IPS DF 6.9 (cell line): ENCODE results near the gene ENO4.

ENCODE experiments used
- DNase-seq: peaks from one replicate; pipeline ENCODE4 v3.0.0-alpha.2; 2013; ENCODE audit warnings: low read depth, low spot score
- H3K27ac ChIP-seq: one replicate; pipeline ENCODE4 v1.5.1; 2013; ENCODE audit warnings: low read length, control low read depth
- H3K27me3 ChIP-seq: 2 replicates; pipeline ENCODE4 v1.6.1; 2013; ENCODE audit warnings: mild to moderate bottlenecking, low read length; ENCODE audit not compliant: control insufficient read depth, insufficient read depth
- H3K36me3 ChIP-seq: 2 replicates; pipeline ENCODE4 v1.6.1; 2013; ENCODE audit warnings: low read length; ENCODE audit not compliant: control insufficient read depth, insufficient read depth
- H3K4me1 ChIP-seq: 2 replicates; pipeline ENCODE4 v1.6.1; 2013; ENCODE audit warnings: low read length; ENCODE audit not compliant: control insufficient read depth, insufficient read depth
- H3K4me3 ChIP-seq: 2 replicates; pipeline ENCODE4 v1.5.1; 2013; ENCODE audit warnings: mild to moderate bottlenecking, low read length
- H3K9me3 ChIP-seq: 2 replicates; pipeline ENCODE4 v1.6.1; 2013; ENCODE audit warnings: low read length, inconsistent platforms; ENCODE audit not compliant: control insufficient read depth, insufficient read depth
- WGBS: extraction: QIAGEN DNeasy Blood & Tissue Kit; methylation state at CpG from one replicate; pipeline ENCODE4 v1.1.7; 2013; ENCODE audit warnings: mixed read lengths, missing lambda C conversion rate; ENCODE audit not compliant: insufficient read length, insufficient coverage; 5-methylcytosine and 5-hydroxymethylcytosine counted together

ENO4 gene

GRCh38 chr10:116849248-116850057, at the start of gene ENO4:
ENO4 (plus strand) TSS chr10:116849499; CDS start chr10:116849567, 68 bp downstream.
- Histone ChIP-seq H3K4me1 (peaks cover 1% of the 10 kb centered on the region; the same call in 1 of the 2 replicates), H3K9me3 (no peaks in the 10 kb centered on the region), H3K36me3 (no peaks in the 10 kb centered on the region), H3K4me3 (peak within 1 kb of the TSS; percentile 51; the same call in 1 of the 2 replicates), H3K27ac (no peak within 1 kb of the TSS), H3K27me3 (no peaks in the 10 kb centered on the region)
- WGBS, result no CpG with 5 or more reads among the region's 55 CpGs
- no peak for DNase-seq

GRCh38 chr10:116800286-116800929, 48.9 kb upstream of the ENO4 start:
- Histone ChIP-seq H3K27ac (no peak overlapping the region), H3K36me3 (no peaks in the 10 kb centered on the region), H3K27me3 (no peaks in the 10 kb centered on the region), H3K9me3 (no peaks in the 10 kb centered on the region), H3K4me1 (peaks cover 5% of the 10 kb centered on the region; the same call in 1 of the 2 replicates), H3K4me3 (no peak overlapping the region)
- no peak for DNase-seq
- WGBS, result no CpG with 5 or more reads among the region's 9 CpGs

- peaks cover 5% of the 10 kb centered on the region; the same call in 1 of the 2 replicates for H3K4me1 ChIP-seq
- no peaks in the 10 kb centered on the region for H3K9me3 ChIP-seq
- no peaks in the 10 kb centered on the region for H3K27me3 ChIP-seq
- WGBS, result no CpG with 5 or more reads among the region's 4 CpGs
- no peak overlapping the region for H3K4me3 ChIP-seq
- no peaks in the 10 kb centered on the region for H3K36me3 ChIP-seq
- no peak for DNase-seq
- no peak overlapping the region for H3K27ac ChIP-seq
Measured at GRCh38 chr10:116801658-116802057, 47.6 kb upstream of the ENO4 start.

- H3K4me1 ChIP-seq, result peaks cover 5% of the 10 kb centered on the region; the same call in 1 of the 2 replicates
- H3K4me3 ChIP-seq, result no peak overlapping the region
- H3K9me3 ChIP-seq, result no peaks in the 10 kb centered on the region
- no peaks in the 10 kb centered on the region for H3K27me3 ChIP-seq
- no CpG with 5 or more reads among the region's 6 CpGs for WGBS
- H3K27ac ChIP-seq, result no peak overlapping the region
- DNase-seq, result no peak
- no peaks in the 10 kb centered on the region for H3K36me3 ChIP-seq
Measured at GRCh38 chr10:116802474-116802873, 46.8 kb upstream of the ENO4 start.

GRCh38 chr10:116802876-116803275, 46.4 kb upstream of the ENO4 start:
- Histone ChIP-seq H3K9me3 (no peaks in the 10 kb centered on the region), H3K27me3 (no peaks in the 10 kb centered on the region), H3K4me1 (peaks cover 5% of the 10 kb centered on the region; the same call in 1 of the 2 replicates), H3K4me3 (no peak overlapping the region), H3K27ac (no peak overlapping the region), H3K36me3 (no peaks in the 10 kb centered on the region)
- no CpG with 5 or more reads among the region's 19 CpGs for WGBS
- DNase-seq, result no peak

- Histone ChIP-seq H3K4me1 (peaks cover 5% of the 10 kb centered on the region; the same call in 1 of the 2 replicates), H3K9me3 (no peaks in the 10 kb centered on the region), H3K4me3 (no peak overlapping the region), H3K27ac (no peak overlapping the region), H3K27me3 (no peaks in the 10 kb centered on the region), H3K36me3 (no peaks in the 10 kb centered on the region)
- DNase-seq, result no peak
- no CpG with 5 or more reads among the region's 22 CpGs for WGBS
Measured at GRCh38 chr10:116803451-116804249, 45.6 kb upstream of the ENO4 start.

- no peaks in the 10 kb centered on the region for H3K9me3 ChIP-seq
- no peaks in the 10 kb centered on the region for H3K36me3 ChIP-seq
- no CpG with 5 or more reads among the region's 13 CpGs for WGBS
- no peaks in the 10 kb centered on the region for H3K27me3 ChIP-seq
- no peak for DNase-seq
- H3K4me3 ChIP-seq, result no peak overlapping the region
- H3K27ac ChIP-seq, result no peak overlapping the region
- no peaks in the 10 kb centered on the region; the same call in 1 of the 2 replicates for H3K4me1 ChIP-seq
Measured at GRCh38 chr10:116808706-116809105, 40.6 kb upstream of the ENO4 start.

GRCh38 chr10:116809483-116810119, 39.7 kb upstream of the ENO4 start:
- H3K27ac ChIP-seq, result no peak overlapping the region
- no peaks in the 10 kb centered on the region for H3K27me3 ChIP-seq
- WGBS, result no CpG with 5 or more reads among the region's 20 CpGs
- no peaks in the 10 kb centered on the region for H3K36me3 ChIP-seq
- DNase-seq, result no peak
- H3K4me1 ChIP-seq, result no peaks in the 10 kb centered on the region
- H3K4me3 ChIP-seq, result no peak overlapping the region
- no peaks in the 10 kb centered on the region for H3K9me3 ChIP-seq

- DNase-seq, result no peak
- Histone ChIP-seq H3K9me3 (no peaks in the 10 kb centered on the region), H3K27ac (no peak overlapping the region), H3K36me3 (no peaks in the 10 kb centered on the region), H3K4me3 (no peak overlapping the region), H3K27me3 (no peaks in the 10 kb centered on the region), H3K4me1 (no peaks in the 10 kb centered on the region)
- no CpG with 5 or more reads among the region's 10 CpGs for WGBS
Measured at GRCh38 chr10:116810120-116810500, 39.2 kb upstream of the ENO4 start.

- DNase-seq, result no peak
- Histone ChIP-seq H3K27ac (no peak overlapping the region), H3K4me1 (no peaks in the 10 kb centered on the region), H3K27me3 (no peaks in the 10 kb centered on the region), H3K4me3 (no peak overlapping the region), H3K9me3 (no peaks in the 10 kb centered on the region), H3K36me3 (no peaks in the 10 kb centered on the region)
- no CpG with 5 or more reads among the region's 2 CpGs for WGBS
Measured at GRCh38 chr10:116810895-116811294, 38.4 kb upstream of the ENO4 start.
